GM18517 (cell line): ENCODE results near the gene NFIB.

Experiments
- ATAC-seq: cut with Tn5 transposase; IDR thresholded peaks from one replicate; pipeline ENCODE4 v1.9.1; 2021; ENCODE audit warnings: mild to moderate bottlenecking, moderate library complexity; ENCODE audit not compliant: unreplicated experiment

Gene NFIB

DNA sequence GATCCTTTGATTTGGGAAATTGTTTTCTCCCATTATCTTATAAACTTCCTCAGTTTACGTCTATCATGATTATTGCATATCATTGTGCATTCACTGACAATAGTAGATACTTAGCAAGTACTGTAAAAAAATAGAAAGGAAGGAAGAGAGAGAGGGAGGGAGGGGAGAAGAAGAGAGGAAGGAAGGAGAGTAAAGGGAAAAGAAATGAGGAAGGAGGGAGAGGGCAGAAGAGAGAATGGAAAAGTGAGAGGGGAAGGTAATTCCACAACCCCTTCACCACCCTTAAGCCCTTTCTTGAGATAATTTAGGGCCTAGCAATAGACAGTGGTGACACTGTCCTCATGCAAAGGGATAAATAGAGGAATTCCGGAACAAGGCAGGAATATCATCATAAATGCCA, 64.4 kb downstream of the NFIB start:
- no peak for ATAC-seq

DNA sequence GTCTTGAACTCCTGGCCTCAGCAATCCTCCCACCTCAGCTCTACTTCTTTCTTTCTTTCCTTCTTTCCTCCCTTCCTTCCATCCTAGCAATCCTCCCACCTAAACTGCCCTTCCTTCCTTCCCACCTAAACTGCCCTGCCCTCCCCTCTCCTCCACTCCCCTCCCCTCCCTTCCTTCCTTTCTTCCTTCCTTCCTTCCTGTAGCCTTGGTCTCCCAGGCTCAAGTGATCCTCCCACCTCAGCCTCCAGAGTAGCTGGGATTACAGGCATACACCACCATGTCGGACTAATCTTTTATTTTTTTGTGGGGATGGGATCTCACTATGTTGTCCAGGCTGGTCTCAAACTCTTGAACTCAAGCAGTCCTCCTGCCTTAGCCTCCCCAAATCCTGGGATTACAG, 65.8 kb downstream of the NFIB start:
- ATAC-seq = no peak

DNA sequence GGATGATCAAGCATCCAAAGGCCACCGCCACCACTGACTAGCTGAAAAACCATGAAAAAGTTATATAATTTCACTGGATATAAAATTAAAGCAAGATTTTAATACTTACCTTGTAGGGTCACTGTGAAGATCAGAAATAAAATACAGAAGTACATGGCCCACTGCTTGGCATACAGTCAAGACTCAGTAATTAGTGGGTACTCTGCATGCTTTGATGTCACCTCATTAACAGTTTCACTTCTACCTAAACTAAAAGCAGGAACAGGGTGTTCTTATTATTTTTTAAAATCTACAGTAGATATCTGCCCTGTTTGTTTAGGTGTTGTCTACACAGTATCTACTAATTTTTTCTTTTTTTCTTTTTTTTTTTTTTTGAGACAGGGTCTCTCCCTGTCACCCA, 66.4 kb downstream of the NFIB start:
- no peak for ATAC-seq

- no peak for ATAC-seq
These were observed 67.0 kb downstream of the NFIB start for GRCh38 chr9:14246951-14247350.

DNA sequence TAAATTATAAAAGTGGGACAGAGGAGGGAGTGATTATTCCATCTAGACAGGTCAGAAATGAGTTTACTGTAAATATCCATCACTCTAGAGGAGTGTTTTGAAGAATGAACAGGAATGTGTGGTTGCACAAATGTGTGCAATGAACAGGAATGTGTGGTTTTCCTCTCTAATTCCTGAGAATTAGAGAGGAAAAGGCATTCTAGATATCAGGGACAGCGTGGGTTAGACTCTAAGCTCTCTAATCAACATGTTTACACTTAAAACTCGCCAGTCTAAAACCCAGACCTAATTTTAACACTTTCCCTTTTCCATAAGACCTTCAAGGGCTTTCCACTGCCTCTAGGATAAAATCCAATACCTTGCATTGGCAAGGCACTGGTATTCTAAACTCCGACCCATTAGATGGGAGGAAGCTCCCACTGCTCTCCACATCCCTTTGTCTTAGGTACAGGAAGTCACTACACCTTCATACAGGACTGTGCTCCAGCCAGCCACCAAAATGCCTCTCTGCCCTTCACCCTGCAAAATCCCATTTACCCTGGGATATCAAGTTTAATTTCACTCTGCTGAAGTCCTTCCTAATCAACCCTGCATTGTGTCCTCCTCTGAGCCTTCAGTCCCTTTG, 67.9 kb downstream of the NFIB start:
- ATAC-seq = no peak

DNA sequence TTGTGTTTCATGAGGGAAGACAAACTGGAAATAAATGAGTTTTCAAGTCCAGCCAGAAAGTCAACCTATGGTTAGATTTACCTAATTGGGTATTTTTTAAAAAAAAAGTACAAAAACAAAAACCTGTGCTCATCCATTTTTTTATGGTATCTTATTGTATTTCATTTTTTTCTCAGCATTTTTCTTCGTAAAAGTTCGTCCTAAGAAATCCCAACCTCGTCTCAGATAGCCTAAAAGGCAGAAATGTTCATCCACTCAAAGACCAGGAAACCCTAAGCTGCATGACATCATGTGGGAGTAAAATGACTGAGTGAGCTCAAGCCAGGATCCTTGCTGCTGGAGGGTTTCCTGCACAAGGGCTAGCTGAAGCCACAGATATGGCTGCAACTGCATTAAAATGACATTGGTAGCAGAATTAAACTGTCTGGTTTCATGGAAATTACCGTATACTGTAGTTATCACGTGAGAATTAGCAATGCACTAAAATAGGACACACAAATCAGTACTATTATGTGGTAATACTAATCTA, 70.4 kb downstream of the NFIB start:
- no peak for ATAC-seq

DNA sequence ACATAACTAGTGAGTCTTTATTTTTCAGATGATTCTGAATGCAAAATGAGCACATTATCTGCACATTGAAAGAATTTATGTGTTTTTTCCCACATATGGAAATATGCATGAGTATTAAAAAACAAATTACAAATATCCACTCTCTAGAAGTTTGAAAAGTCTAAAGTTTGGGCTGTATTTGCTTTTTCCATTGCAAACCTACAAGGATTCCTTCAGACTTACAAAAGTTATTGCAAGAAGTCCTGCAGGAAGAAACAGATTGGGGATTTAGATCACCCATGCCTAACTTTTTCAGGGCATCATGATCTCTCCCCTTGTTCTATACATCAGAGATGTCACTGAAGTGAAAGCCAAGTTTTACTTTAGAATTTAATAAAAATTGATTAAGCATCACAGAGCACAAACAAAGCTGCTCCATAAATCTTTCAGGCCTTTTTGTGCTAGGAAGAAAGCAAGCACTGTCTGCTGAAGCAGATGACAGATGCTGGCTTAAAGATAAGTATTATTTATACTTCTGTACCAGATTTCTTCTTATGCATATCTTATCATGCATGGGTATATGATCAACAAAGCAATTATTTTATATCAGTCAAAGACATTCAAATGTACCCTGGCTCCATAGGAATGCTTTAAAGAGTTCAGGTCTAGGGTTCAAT, 71.7 kb downstream of the NFIB start:
- ATAC-seq = no peak

DNA sequence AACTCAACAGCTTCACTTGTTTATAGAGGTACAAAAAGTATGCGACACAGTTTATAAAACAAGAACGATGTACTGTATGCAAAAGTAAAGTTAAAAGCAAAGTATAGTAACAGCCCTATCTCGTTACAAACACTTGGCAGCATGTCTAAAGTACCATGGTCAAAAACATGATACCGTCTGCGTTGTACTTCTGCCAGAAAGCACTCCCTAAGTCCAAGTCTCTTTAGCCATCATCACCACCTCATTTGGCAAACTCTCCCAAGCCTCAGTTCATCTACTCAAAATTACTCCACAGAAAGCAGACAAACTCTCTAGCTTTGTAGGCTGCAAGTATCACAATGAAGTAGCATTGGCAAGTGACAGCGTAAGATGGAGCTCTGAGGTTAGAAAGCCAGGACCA, 73.4 kb downstream of the NFIB start:
- no peak for ATAC-seq

DNA sequence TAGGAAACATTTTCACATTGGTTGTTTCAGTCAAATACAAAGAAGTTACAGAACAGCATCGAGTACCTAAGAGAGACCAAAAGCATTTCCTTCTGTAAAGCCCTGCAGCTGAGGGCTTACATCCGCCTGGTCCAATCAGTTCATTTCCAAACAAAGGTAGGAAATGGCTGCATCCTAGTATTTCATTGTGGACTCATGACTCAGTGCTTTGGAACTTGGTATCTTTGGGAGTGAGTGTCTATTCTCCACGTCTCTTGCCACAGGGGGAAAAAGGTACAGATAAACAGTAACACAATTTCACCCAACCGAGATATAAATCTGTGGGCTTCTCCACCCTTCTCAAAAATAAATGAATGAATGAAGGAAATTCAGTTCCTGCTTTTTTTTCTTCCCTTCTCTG, 75.4 kb downstream of the NFIB start:
- ATAC-seq = no peak

DNA sequence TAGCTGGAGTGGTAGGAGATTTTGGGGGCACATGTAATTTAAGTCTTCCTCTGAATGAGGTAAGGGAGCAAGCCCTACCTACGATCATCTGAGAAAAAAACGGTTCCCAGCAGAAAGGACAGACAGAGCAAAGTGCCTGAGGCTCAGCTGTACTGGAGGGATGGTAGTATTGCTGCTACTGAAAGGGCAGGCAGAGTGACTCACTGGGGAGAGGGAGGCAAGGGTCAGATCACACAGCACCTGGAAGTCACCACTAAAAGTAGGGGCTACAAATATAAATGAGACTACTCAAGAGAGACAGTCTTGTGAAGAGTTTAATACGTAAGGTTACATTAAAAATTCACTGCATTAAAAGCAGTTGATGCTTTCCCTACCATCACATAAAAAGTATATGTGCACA, 75.9 kb downstream of the NFIB start:
- ATAC-seq = no peak

GRCh38 chr9:14236591-14236990, 77.3 kb downstream of the NFIB start:
- no peak for ATAC-seq

GRCh38 chr9:14232111-14232510, 81.8 kb downstream of the NFIB start:
- no peak for ATAC-seq

DNA sequence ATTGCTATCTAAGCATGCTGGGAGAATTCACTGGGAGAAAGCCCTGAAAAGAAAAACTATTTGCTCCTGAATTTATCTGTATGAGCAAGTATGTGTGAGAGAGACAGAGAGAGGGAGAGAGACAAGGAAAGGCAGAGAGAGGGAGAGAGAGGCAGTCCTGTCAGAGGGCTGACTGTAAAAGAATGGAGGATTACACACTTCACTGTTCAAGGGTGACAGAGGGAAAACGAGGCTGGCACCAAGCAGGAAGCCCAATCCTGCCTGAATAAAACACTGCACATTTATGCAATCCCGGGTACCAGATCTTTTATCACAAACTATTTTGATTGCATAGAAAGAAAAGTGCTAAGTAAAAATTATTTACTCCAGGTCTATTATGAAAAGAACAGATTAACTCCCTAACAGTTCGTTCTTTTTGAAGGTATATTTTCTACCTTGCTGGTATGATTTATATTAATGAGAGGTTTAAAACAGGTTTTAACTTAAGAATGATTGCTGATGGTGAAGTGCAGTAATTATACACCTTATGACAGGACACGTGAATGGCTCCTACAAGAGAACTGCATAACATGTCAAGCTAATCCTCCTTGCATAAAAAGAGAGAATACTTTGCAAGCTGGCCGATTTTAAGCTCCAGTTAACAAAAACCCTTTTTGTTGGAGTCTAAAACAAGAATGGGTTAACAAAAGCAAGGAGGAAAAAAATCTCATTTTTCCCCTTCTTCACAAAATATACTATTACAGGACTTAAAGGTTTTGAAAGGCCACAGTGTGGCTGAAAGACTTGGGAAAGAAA, 82.5 kb downstream of the NFIB start:
- ATAC-seq = no peak

GRCh38 chr9:14228602-14229001, 85.3 kb downstream of the NFIB start:
- ATAC-seq = no peak

GRCh38 chr9:14226855-14227532, 86.9 kb downstream of the NFIB start:
- no peak for ATAC-seq

DNA sequence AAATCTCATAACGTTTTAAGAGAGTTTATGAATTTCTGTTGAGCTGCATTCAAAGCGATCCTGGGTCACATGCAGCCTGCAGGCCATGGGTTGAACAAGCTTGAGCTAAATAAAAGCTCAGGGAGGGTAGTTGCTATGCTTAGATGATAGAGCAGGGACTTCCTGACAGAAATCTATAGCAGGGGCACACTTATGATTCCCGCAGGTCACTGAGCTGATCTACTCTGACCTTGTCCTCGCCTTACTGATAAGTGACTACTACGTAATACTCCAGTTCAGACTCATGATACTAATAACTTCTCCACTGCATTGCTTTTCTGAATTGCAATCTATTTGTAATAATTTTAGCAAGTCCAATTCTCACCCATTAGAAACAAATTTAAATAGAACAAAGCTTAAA, 90.9 kb downstream of the NFIB start:
- no peak for ATAC-seq

DNA sequence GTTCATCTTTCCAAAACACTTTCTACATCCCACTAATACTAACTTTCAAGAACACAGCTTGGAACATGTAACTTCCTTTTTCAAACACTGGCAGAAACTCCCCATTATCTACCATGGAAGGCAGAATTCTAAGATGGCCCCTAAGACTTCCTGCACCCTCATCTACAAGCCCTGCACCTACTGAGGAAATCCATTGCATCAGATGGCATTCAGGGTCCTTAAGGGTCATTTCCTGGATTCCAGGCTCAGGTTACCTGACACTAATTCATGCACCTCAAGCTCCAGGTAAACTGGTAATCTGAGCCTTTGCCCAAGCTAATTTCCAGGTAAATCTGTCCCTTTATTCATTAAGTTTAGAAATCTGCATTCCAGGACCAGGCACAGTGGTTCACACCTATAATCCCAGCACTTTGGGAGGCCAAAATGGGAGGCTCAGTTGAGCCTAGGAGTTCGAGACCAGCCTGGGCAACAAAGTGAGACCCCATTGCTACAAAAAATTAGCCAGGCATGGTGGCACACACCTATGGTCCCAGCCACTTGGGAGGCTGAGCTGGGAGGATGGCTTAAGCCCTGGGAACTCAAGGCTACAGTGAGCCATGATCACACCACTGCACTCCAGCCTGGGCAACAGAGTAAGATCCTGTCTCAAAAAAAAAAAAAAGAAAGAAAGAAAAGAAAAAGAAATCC, 91.6 kb downstream of the NFIB start:
- ATAC-seq = no peak

GRCh38 chr9:14221558-14221957, 92.4 kb downstream of the NFIB start:
- no peak for ATAC-seq

GRCh38 chr9:14221119-14221518, 92.8 kb downstream of the NFIB start:
- no peak for ATAC-seq

DNA sequence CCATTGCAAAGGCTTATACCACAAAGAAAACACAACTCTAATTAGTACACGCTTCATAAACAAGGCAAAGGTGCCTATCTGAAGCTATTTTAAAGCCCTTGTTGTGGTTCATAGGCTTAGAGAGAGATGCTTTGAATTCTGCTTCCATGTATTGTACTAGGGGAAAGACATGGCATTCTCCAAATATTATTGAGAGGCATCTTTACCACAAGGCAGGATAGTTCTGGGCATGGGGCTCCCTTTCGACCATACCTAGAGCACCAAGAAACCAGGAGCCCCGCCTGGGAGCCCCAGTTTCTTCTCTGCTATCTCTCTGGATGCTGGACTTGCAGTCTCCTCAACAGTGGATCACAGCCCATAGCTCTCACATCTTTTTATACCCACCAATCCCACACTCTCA, 93.7 kb downstream of the NFIB start:
- ATAC-seq = no peak

- ATAC-seq = no peak
These were observed 94.1 kb downstream of the NFIB start for GRCh38 chr9:14219850-14220249.
